GM12875 (cell line): ENCODE results near the gene TLR5.

Experiments
- H3K4me3 ChIP-seq: one replicate; pipeline ENCODE4 v1.5.1; 2011; ENCODE audit warnings: low read depth, low read length, control low read depth
- CTCF ChIP-seq: IDR thresholded peaks from 2 replicates; pipeline ENCODE4 v1.5.1; 2011; ENCODE audit warnings: low read depth, mild to moderate bottlenecking, control low read depth, inconsistent platforms, low read length, moderate library complexity, borderline replicate concordance; ENCODE audit not compliant: insufficient read depth

TLR5 gene

DNA sequence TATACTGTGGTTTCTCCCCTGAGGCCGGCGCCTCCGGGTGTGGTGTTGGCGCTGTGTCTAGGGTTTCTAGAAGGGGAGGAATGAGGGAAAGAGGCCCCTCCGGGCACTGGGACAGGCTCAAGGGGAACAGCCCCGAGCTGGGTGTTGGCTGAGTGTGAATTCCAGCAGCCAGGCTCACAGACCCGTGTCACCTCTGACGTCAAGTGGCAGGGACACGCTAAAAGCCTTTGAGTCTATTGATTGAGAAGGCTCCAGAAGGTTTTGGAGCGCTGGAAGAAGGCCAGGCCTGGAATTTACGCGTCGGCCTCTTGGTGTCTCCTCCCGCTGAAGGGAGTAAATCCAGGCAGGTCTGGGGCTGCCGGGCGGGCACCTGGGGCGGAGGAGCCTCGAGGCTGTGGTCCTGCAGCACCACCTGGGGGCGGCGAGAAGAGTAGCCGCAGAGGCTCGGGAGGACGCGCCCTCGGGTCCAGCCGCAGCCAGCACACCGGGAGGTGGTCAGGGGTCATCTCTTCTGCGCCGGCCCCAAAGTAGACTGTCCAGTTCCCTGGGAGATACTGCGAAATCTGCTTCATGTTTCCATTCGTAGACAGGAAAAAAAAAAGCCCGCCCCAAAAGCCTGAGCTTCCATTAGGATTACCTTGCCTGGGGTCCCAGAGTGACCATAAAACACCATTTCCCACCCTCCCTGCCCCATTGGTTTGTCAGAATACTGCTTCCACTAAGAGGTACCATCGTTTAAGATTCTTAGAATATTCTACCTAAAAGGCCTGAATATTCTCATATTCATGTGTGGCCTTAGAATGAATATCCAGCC, 61.7 kb downstream of the TLR5 start:
- H3K4me3 ChIP-seq = no peak overlapping the region
- peak; percentile 90 for TF ChIP-seq CTCF

DNA sequence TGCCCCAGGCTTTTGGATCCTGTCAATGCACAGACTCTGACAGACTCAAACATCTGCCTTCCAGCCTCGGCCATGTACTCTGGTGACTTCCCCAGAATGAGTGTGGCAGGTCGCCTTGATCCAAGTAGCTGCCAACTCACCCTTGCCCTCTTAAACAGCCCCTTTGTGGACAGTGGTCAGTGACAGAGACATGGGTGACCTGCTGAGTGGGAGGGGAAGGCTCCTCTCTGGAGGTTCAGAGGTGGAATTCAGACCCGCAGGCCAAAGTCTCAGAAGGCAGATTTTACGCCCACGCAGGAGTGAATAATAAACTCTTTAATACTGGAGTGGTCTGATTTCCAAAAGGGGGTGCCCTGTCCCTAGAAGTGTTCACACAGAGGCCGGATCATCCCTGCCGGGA, 63.5 kb downstream of the TLR5 start:
- no peak for TF ChIP-seq CTCF
- no peak overlapping the region for H3K4me3 ChIP-seq

GRCh38 chr1:223077247-223077833, 65.7 kb downstream of the TLR5 start:
- TF ChIP-seq CTCF = 0 out of 2 replicates have a peak, but pooled peaks have one; percentile 2
- no peak overlapping the region for H3K4me3 ChIP-seq

GRCh38 chr1:223076362-223076761, 66.7 kb downstream of the TLR5 start:
- no peak overlapping the region for H3K4me3 ChIP-seq
- TF ChIP-seq CTCF = no peak

- no peak overlapping the region for H3K4me3 ChIP-seq
- TF ChIP-seq CTCF = no peak
Observed at GRCh38 chr1:223075834-223076233, 67.2 kb downstream of the TLR5 start.

GRCh38 chr1:223074445-223075300, 68.4 kb downstream of the TLR5 start:
- H3K4me3 ChIP-seq = no peak overlapping the region
- no peak for TF ChIP-seq CTCF
